Measurements from ENCODE around the gene ARHGAP18.

Gene ARHGAP18

GRCh38 chr6:129686941-129687627 is 22.9 kb downstream of the ARHGAP18 start:
- no peak for DNase-seq

DNA sequence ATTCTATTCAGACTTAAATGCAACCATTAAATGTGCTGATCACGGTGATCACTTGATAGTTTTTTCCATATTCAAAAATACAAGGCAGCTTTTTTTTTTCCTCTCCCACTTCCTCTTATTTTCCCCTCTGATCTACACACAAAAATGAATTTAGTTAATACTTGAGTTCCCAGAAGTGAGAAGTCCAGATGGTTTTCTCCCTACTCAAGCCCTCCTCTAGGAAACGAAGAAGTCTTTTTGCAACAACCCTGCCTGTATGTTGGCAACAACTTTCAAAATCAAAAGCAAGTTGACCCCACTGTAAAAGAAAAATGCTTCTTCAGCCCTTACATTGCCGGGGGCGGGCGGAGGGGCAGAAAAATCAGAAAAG is 24.3 kb downstream of the ARHGAP18 start:
- DNase-seq = no peak

GRCh38 chr6:129684903-129685661 is 24.9 kb downstream of the ARHGAP18 start:
- DNase-seq = no peak

DNA sequence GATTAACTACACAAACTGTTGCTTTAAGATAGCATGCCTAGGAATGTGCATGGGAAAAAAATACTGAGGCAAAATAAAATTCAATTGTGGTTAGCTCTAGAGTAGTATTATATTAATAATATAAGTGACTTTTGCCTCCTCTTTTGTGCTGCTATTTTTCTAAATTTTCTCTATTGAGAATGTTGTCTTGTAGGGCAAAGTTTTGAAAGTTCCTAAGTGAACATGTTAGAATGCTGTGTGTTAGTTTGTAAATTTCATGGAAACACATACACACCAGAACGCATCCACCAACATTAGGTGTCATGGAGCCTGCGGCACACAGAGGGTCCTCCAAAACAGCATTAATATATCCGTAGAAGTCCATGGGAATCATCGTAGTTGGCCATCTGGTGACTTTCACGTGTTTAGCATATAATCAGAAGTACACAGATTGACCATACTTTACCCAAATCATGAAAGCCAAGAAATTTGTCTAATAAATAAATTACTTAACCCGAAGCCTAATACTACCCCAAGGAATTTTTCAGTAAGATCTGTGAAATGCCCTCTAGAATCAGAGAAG is 25.6 kb downstream of the ARHGAP18 start:
- no peak for DNase-seq

- peak in 1 of 2 experiments; percentile 36 for DNase-seq
These were observed 26.2 kb downstream of the ARHGAP18 start for GRCh38 chr6:129683601-129684322.

GRCh38 chr6:129681913-129682205 is 28.1 kb downstream of the ARHGAP18 start:
- no peak for DNase-seq

DNA sequence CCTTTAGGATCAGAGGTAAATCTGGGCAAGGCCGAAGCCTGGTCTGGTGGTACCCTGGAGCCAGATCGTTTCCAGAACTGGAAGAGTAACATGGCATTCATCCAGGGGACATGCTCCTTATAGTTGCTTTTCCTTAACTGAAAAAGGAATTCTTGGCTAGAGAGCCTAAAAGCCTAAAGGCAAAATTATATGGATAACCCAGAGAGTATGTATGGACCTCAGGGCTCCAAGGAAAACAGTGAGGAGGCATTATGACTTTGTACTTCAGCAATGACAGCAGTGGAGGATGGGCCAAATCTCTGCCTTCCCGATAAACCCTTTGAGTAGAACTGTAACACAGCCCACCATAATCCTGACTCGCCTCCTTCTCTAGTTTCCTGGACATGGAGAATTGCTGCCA is 29.3 kb downstream of the ARHGAP18 start:
- DNase-seq = peak in 1 of 2 experiments; percentile 24

DNA sequence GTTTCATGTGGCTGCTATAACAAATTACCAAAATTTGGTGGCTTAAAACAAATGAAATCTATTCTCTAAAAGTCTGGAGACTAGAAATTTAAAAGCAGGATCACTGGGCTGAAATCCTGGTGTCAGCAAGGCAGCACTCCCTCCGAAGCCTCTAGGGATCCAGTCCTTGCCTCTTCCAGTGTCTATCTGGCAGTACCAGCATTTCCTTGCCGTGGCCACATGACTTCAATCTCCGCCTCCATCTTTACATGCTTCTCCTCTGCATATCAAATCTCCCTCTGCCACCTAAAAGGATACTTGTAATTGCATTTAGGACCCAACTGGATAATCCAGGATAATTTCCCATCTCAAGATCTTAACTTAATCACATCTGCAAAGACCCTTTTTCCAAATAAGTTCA is 30.2 kb downstream of the ARHGAP18 start:
- DNase-seq = no peak

DNA sequence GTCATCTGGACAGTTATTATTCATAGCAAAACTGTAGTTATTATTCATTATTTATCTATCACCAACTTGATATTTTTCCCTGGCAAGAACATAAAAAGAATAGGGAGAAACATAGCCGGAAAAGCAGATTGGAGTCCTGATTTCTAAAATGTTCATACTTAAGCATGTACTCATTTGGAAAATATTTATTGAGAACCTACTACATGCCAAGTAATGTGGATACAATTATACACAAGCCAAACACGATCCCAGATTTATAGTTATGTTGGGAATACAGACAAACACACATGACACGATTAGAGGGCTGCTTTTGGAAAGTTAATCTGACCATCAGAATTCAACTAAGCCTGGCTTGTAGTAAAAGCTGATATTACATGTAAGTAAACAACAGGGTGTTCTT is 30.7 kb downstream of the ARHGAP18 start:
- no peak for DNase-seq

- DNase-seq = no peak
These were observed 31.5 kb downstream of the ARHGAP18 start for GRCh38 chr6:129678463-129678862.

DNA sequence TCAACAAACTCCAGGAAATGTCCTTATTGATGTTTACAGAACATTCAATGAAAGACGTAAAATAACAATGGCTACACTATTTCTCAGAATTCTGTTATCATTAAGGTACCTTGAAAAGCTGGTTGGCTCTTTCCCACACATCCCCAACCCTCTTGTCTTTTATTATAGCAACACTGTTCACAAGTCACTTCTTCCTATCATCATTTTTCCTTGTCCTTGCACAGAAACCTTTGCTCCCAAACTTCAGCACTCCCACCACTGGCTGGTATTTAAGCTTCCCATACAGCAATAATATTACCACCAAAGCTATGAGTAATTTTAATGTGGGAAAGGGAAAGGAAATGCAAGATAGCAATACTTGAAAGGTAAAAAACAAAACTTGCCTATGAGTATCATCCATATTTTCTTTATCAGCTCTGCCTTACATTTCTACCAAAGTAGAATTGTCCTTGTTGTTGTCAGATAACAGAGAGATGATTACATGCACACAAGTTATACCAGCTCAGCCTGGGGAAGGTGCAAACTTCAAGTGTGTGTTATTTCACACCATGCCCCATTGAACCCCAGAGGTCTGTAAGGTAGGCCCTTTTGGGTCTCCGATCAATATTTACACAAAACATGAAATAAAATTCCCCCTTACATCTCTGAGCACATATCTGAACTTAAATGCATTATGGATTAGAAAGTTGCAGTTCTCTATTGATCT is 32.2 kb downstream of the ARHGAP18 start:
- DNase-seq = no peak

- no peak for DNase-seq
These were observed 34.1 kb downstream of the ARHGAP18 start for GRCh38 chr6:129675669-129676472.

DNA sequence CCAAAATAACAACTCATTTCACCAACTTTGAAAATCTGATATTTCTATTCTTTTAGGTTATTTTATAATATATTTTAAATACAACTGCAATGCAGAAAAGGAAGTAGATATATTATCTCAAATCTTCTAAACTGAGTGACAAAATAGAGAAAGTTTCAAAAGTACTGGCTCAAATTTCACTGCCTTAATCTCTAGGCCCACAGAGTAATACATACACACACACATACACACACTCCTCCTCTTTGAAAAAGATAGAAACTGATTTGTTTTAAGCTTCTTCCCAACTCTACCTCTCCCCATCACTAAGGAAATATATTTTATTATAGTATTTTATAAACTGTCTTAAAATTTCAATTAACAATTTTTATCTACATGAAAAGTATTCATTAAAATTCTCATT is 36.2 kb downstream of the ARHGAP18 start:
- no peak for DNase-seq

- no peak for DNase-seq
These were observed 36.9 kb downstream of the ARHGAP18 start for GRCh38 chr6:129672881-129673631.

- no peak for DNase-seq
These were observed 37.7 kb downstream of the ARHGAP18 start for GRCh38 chr6:129672341-129672682.

DNA sequence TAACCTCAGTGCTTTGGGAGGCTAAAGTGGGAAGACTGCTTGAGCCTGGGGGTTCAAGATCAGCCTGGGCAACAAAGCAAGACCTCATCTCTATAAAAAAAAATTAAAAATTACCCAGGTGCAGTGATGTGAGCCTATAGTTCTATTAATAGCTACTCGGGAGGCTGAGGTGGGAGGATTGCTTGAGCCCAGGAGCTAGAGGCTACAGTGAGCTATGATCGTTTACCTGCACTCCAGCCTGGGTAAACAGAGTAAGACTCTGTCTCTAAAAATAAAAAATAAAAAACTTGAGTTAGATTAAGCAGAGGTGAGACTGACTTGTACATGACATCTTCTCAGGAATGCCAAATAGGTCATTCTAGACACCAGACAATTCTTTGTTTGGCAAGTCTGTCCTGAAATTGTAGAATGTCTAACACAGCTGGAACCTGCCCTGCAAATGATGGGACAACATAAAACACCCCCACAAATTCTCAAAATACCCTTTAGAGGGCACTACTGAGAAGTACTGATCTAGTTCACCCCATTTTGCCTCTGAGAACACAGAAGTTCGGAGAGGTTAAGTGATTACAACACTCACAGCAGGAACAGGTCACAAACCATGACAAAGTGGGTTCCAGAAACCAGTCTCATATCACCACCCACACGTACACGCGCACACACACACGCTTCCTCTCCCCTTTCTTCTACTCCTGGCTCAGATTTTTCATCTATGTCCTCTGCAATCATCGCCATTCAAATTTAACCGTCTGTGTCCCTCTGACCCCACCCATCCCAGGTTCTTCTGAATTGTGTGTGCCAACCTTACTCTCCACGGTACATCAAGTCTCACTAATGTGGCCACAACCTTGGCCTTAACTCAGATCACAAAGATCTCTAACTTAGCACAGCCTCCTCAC is 38.3 kb downstream of the ARHGAP18 start:
- no peak for DNase-seq

- no peak for DNase-seq
These were observed 39.3 kb downstream of the ARHGAP18 start for GRCh38 chr6:129670634-129671033.

- peak in 1 of 2 experiments; percentile 5 for DNase-seq
These were observed 42.4 kb downstream of the ARHGAP18 start for GRCh38 chr6:129667621-129668020.

- DNase-seq = no peak
These were observed 42.9 kb downstream of the ARHGAP18 start for GRCh38 chr6:129667034-129667433.

DNA sequence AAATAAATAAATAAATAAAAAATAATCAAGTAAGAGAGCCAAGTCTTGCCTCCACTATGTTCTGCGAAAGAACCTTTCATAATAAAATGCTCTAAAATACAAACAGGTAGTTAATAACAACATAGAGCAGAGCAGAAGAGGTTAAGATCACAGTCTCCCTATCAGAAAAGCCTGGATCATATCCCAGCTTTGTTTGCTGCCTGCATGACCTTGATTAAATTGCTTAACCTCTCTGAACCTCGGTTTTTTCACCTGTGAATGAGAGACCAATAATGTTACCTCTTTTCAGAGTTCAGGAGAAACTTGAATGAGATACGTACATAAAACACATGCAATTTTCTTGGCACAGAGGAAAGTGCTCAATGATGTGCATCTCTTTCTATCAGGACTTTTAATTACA is 44.4 kb downstream of the ARHGAP18 start:
- no peak for DNase-seq

DNA sequence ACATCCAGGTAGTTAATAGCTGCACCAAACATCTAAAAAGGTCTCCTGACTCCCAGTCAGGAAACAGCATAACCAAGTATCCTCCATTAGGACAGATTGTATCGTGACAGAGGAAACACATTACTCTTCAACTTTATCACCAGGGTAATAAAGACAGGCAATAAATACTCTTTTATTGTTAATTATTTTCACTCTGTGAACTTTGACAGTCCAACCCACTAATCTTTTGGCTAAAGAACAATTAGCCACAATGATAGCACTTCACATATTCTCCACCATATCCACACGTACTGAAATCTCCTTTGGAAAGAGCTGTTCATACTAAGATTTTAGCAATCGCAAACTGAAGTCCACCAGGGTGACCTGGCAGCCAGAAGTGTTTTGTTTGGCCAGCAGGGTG is 46.4 kb downstream of the ARHGAP18 start:
- DNase-seq = no peak
